Mesenchymal stem cell (in vitro differentiated cells and primary cell): Measurements from ENCODE around the gene SPRED1.

Experiments used
- DNase-seq: peaks from one replicate; pipeline ENCODE4 v3.0.0-alpha.2; 2013
- H2AFZ ChIP-seq: one replicate; pipeline ENCODE4 v1.6.1; 2013; ENCODE audit warnings: low read depth, mild to moderate bottlenecking, control low read depth, inconsistent platforms, low read length, moderate library complexity
- H2AK5ac ChIP-seq: 2 replicates; pipeline ENCODE4 v1.6.1; 2013; ENCODE audit warnings: low read length, moderate library complexity, mild to moderate bottlenecking, inconsistent platforms; ENCODE audit not compliant: severe bottlenecking
- H2BK120ac ChIP-seq: one replicate; pipeline ENCODE4 v1.6.1; 2013; ENCODE audit warnings: low read depth, mild to moderate bottlenecking, inconsistent platforms, low read length, moderate library complexity
- H2BK12ac ChIP-seq, 2 experiments: one replicate each; pipeline ENCODE4 v1.6.1; 2013; ENCODE audit warnings: inconsistent platforms in 2 of 2, low read length in 2 of 2, mild to moderate bottlenecking in 2 of 2, moderate library complexity in 2 of 2, control low read depth in 1 of 2
- H2BK15ac ChIP-seq: one replicate; pipeline ENCODE4 v1.6.1; 2013; ENCODE audit warnings: mild to moderate bottlenecking, low read depth, inconsistent platforms; ENCODE audit not compliant: poor library complexity, severe bottlenecking
- H2BK5ac ChIP-seq: 2 replicates; pipeline ENCODE4 v1.6.1; 2013; ENCODE audit warnings: low read depth, mild to moderate bottlenecking, low read length, control low read depth, inconsistent platforms; ENCODE audit not compliant: poor library complexity, severe bottlenecking
- H3K14ac ChIP-seq, 2 experiments: one replicate each; pipeline ENCODE4 v1.6.1; 2013; ENCODE audit warnings: inconsistent platforms in 2 of 2, low read length in 2 of 2, control low read depth in 1 of 2, mild to moderate bottlenecking in 1 of 2, moderate library complexity in 1 of 2
- H3K18ac ChIP-seq, 2 experiments: one replicate each; pipeline ENCODE4 v1.6.1; 2013; ENCODE audit warnings: inconsistent platforms in 2 of 2, low read length in 2 of 2, control low read depth in 1 of 2, low read depth in 1 of 2, mild to moderate bottlenecking in 1 of 2
- H3K23ac ChIP-seq, 2 experiments: one replicate each; pipeline ENCODE4 v1.6.1; 2013; ENCODE audit warnings: inconsistent platforms in 2 of 2, low read length in 2 of 2, mild to moderate bottlenecking in 2 of 2, moderate library complexity in 2 of 2, control low read depth in 1 of 2
- H3K27ac ChIP-seq: 2 replicates; pipeline ENCODE4 v1.5.1; 2013; ENCODE audit warnings: mild to moderate bottlenecking, moderate library complexity, low read length, control low read depth, inconsistent platforms; ENCODE audit not compliant: poor library complexity, severe bottlenecking
- H3K27me3 ChIP-seq, 2 experiments: 2 replicates each; pipeline versions ENCODE4 v1.6.1 to v1.7.0; 2013; ENCODE audit warnings: low read length in 2 of 2, mild to moderate bottlenecking in 2 of 2, moderate library complexity in 2 of 2, control low read depth in 1 of 2, inconsistent platforms in 1 of 2; ENCODE audit not compliant: control insufficient read depth in 1 of 2, insufficient read depth in 1 of 2
- H3K36me3 ChIP-seq, 2 experiments: 2 replicates each; pipeline versions ENCODE4 v1.6.1 to v1.7.0; 2013; ENCODE audit warnings: low read length in 2 of 2, control low read depth in 1 of 2, inconsistent platforms in 1 of 2, low read depth in 1 of 2, mild to moderate bottlenecking in 1 of 2; ENCODE audit not compliant: insufficient read depth in 2 of 2, control insufficient read depth in 1 of 2
- H3K4ac ChIP-seq, 2 experiments: one replicate each; pipeline ENCODE4 v1.6.1; 2013; ENCODE audit warnings: inconsistent platforms in 2 of 2, low read length in 2 of 2, mild to moderate bottlenecking in 2 of 2, moderate library complexity in 2 of 2, control low read depth in 1 of 2, low read depth in 1 of 2
- H3K4me1 ChIP-seq: 2 replicates; pipeline ENCODE4 v1.6.1; 2013; ENCODE audit warnings: low read depth, low read length, control low read depth; ENCODE audit not compliant: control insufficient read depth, insufficient read depth
- H3K4me2 ChIP-seq: 2 replicates; pipeline ENCODE4 v1.6.1; 2013; ENCODE audit warnings: low read length, mild to moderate bottlenecking, inconsistent platforms; ENCODE audit not compliant: poor library complexity, severe bottlenecking
- H3K4me3 ChIP-seq, 2 experiments: 2 replicates each; pipeline versions ENCODE4 v1.5.1 to v1.7.0; 2013; ENCODE audit warnings: low read length in 2 of 2, mild to moderate bottlenecking in 2 of 2, control low read depth in 1 of 2, low read depth in 1 of 2; ENCODE audit not compliant: insufficient read depth in 1 of 2
- H3K79me1 ChIP-seq: replicated peaks from 2 replicates; pipeline ENCODE4 v1.6.1; 2013; ENCODE audit warnings: mild to moderate bottlenecking, control low read depth, low read length, inconsistent platforms; ENCODE audit not compliant: poor library complexity, severe bottlenecking
- H3K9ac ChIP-seq: 2 replicates; pipeline ENCODE4 v1.7.0; 2013; ENCODE audit warnings: mild to moderate bottlenecking, low read length, moderate library complexity
- H3K9me3 ChIP-seq: 2 replicates; pipeline ENCODE4 v1.7.0; 2013; ENCODE audit warnings: mild to moderate bottlenecking, low read length; ENCODE audit not compliant: control insufficient read depth
- H4K8ac ChIP-seq: one replicate; pipeline ENCODE4 v1.6.1; 2013; ENCODE audit warnings: inconsistent platforms, mild to moderate bottlenecking, low read length, moderate library complexity
- H4K91ac ChIP-seq: one replicate; pipeline ENCODE4 v1.6.1; 2013; ENCODE audit warnings: mild to moderate bottlenecking, low read length, inconsistent platforms
- WGBS: methylation state at CpG from one replicate; pipeline ENCODE4 v1.1.7; 2013; ENCODE audit warnings: mixed read lengths; 5-methylcytosine and 5-hydroxymethylcytosine counted together

The SPRED1 gene

GRCh38 chr15:38285456-38285855 lies 32.8 kb downstream of the SPRED1 start:
- no peak overlapping the region for H2BK120ac ChIP-seq
- H3K4me1 ChIP-seq, result no peaks in the 10 kb centered on the region
- no peak overlapping the region for H2AK5ac ChIP-seq
- H3K9ac ChIP-seq, result no peak overlapping the region
- no peak overlapping the region for H4K91ac ChIP-seq
- no peak overlapping the region for H2BK5ac ChIP-seq
- no peak overlapping the region for H3K4me2 ChIP-seq
- DNase-seq, result no peak
- 96% methylated on average over 4 of the region's 4 CpGs for WGBS
- H3K14ac ChIP-seq, result no peak overlapping the region
- no peak overlapping the region for H2BK15ac ChIP-seq
- H3K18ac ChIP-seq, result no peak overlapping the region
- no peaks in the 10 kb centered on the region for H3K9me3 ChIP-seq
- no peaks in the 10 kb centered on the region for H3K27me3 ChIP-seq
- H3K4me3 ChIP-seq, result no peak overlapping the region
- no peak overlapping the region for H2AFZ ChIP-seq
- H3K27ac ChIP-seq, result no peak overlapping the region
- H3K36me3 ChIP-seq, result peaks cover 0 to 28% of the 10 kb centered on the region in 2 experiments
- no peak overlapping the region for H2BK12ac ChIP-seq
- H4K8ac ChIP-seq, result no peak overlapping the region
- no peaks in the 10 kb centered on the region for H3K79me1 ChIP-seq
- H3K23ac ChIP-seq, result no peak overlapping the region
- no peak overlapping the region for H3K4ac ChIP-seq

- no peak overlapping the region for H4K8ac ChIP-seq
- no peak overlapping the region for H3K18ac ChIP-seq
- H3K36me3 ChIP-seq, result peaks cover 6 to 45% of the 10 kb centered on the region in 2 experiments
- H2AK5ac ChIP-seq, result no peak overlapping the region
- H2BK15ac ChIP-seq, result no peak overlapping the region
- no peak overlapping the region for H3K4me3 ChIP-seq
- H3K79me1 ChIP-seq, result peaks cover 1% of the 10 kb centered on the region
- H3K14ac ChIP-seq, result no peak overlapping the region
- no peak overlapping the region for H3K4ac ChIP-seq
- H3K27me3 ChIP-seq, result no peaks in the 10 kb centered on the region
- H3K4me2 ChIP-seq, result no peak overlapping the region
- H2BK120ac ChIP-seq, result no peak overlapping the region
- no CpG with 5 or more reads among the region's 3 CpGs for WGBS
- no peak overlapping the region for H4K91ac ChIP-seq
- no peak overlapping the region for H3K23ac ChIP-seq
- H3K4me1 ChIP-seq, result no peaks in the 10 kb centered on the region
- H3K9ac ChIP-seq, result no peak overlapping the region
- H3K27ac ChIP-seq, result no peak overlapping the region
- no peak overlapping the region for H2BK5ac ChIP-seq
- no peak for DNase-seq
- H2AFZ ChIP-seq, result no peak overlapping the region
- no peak overlapping the region for H2BK12ac ChIP-seq
- H3K9me3 ChIP-seq, result no peaks in the 10 kb centered on the region
Observed at GRCh38 chr15:38294126-38294525, 41.5 kb downstream of the SPRED1 start.

- Histone ChIP-seq H2BK12ac (no peak overlapping the region), H3K27ac (no peak overlapping the region), H3K4me3 (no peak overlapping the region), H3K23ac (no peak overlapping the region), H4K91ac (no peak overlapping the region), H3K79me1 (no peaks in the 10 kb centered on the region), H2BK15ac (no peak overlapping the region), H3K4me1 (peaks cover 3% of the 10 kb centered on the region), H4K8ac (no peak overlapping the region), H3K9ac (no peak overlapping the region), H3K27me3 (no peaks in the 10 kb centered on the region), H3K14ac (no peak overlapping the region), H3K4me2 (no peak overlapping the region), H2AFZ (no peak overlapping the region), H3K9me3 (no peaks in the 10 kb centered on the region), H3K36me3 (peaks cover 3 to 62% of the 10 kb centered on the region in 2 experiments), H3K18ac (no peak overlapping the region), H2BK5ac (no peak overlapping the region), H2AK5ac (no peak overlapping the region), H2BK120ac (no peak overlapping the region), H3K4ac (no peak overlapping the region)
- WGBS, result 0% methylated on average over 1 of the region's 4 CpGs
- no peak for DNase-seq
Observed at GRCh38 chr15:38297623-38298388, 45.2 kb downstream of the SPRED1 start.

GRCh38 chr15:38299216-38299615 lies 46.6 kb downstream of the SPRED1 start:
- no peak overlapping the region for H4K91ac ChIP-seq
- WGBS, result 29% methylated on average over 4 of the region's 6 CpGs
- H3K4me1 ChIP-seq, result peaks cover 5% of the 10 kb centered on the region
- no peak overlapping the region for H2BK15ac ChIP-seq
- no peak overlapping the region for H2BK5ac ChIP-seq
- H2AFZ ChIP-seq, result no peak overlapping the region
- H3K27me3 ChIP-seq, result no peaks in the 10 kb centered on the region
- H3K18ac ChIP-seq, result no peak overlapping the region
- no peak overlapping the region for H3K14ac ChIP-seq
- no peak overlapping the region for H2AK5ac ChIP-seq
- peaks cover 0 to 62% of the 10 kb centered on the region in 2 experiments for H3K36me3 ChIP-seq
- no peak overlapping the region for H4K8ac ChIP-seq
- no peak overlapping the region for H3K27ac ChIP-seq
- H3K23ac ChIP-seq, result no peak overlapping the region
- H3K9me3 ChIP-seq, result no peaks in the 10 kb centered on the region
- H2BK120ac ChIP-seq, result no peak overlapping the region
- H3K79me1 ChIP-seq, result no peaks in the 10 kb centered on the region
- peak; percentile 93 for DNase-seq
- no peak overlapping the region for H2BK12ac ChIP-seq
- H3K4me2 ChIP-seq, result peak overlapping the region; percentile 11
- no peak overlapping the region for H3K9ac ChIP-seq
- H3K4ac ChIP-seq, result no peak overlapping the region
- H3K4me3 ChIP-seq, result peak overlapping the region in 1 of 2 experiments; percentile 32
